Left kidney (tissue), 2 donors: ENCODE data around the gene NUP54. TPM values are rescaled to one million over a fixed set of nuclear protein-coding genes. Genes with fewer than 3 reads are reported as not detected.

Experiments used
- DNase-seq: peaks from one replicate; pipeline ENCODE4 v3.0.0-alpha.2; 2013
- polyA plus RNA-seq: library from polyadenylated mRNA; unstranded; fragments of 120-200 nt; gene quantifications from one replicate; pipeline ENCODE4 v1.2.1, GENCODE V29; 2013; ENCODE audit not compliant: insufficient read length

NUP54 gene
- polyA plus RNA-seq, 1 donor, result 93.6 TPM

GRCh38 chr4:76155979-76156378, 7.8 kb upstream of the NUP54 start:
- no peak for DNase-seq

GRCh38 chr4:76153356-76153755, 5.2 kb upstream of the NUP54 start:
- DNase-seq, result no peak

- peak; percentile 48 for DNase-seq
Measured at GRCh38 chr4:76147454-76148141, 599 bp downstream of the NUP54 start.

GRCh38 chr4:76144546-76144945, 3.7 kb downstream of the NUP54 start:
- no peak for DNase-seq

GRCh38 chr4:76141241-76141640, 7.0 kb downstream of the NUP54 start:
- no peak for DNase-seq

- no peak for DNase-seq
Measured at GRCh38 chr4:76127754-76128153, 20.4 kb downstream of the NUP54 start.

GRCh38 chr4:76125816-76126215, 22.4 kb downstream of the NUP54 start:
- DNase-seq, result no peak

- DNase-seq, result no peak
Measured at GRCh38 chr4:76120199-76120598, 28.0 kb downstream of the NUP54 start.

- no peak for DNase-seq
Measured at GRCh38 chr4:76117536-76117935, 30.7 kb downstream of the NUP54 start.

GRCh38 chr4:76116821-76117220, 31.4 kb downstream of the NUP54 start:
- no peak for DNase-seq

- no peak for DNase-seq
Measured at GRCh38 chr4:76108467-76109181, 39.6 kb downstream of the NUP54 start.

- DNase-seq, result no peak
Measured at GRCh38 chr4:76106442-76106841, 41.8 kb downstream of the NUP54 start.

GRCh38 chr4:76105652-76106051, 42.5 kb downstream of the NUP54 start:
- DNase-seq, result no peak

GRCh38 chr4:76096076-76096475, 52.1 kb downstream of the NUP54 start:
- no peak for DNase-seq

- no peak for DNase-seq
Measured at GRCh38 chr4:76095568-76095967, 52.6 kb downstream of the NUP54 start.

GRCh38 chr4:76091052-76091451, 57.1 kb downstream of the NUP54 start:
- no peak for DNase-seq

- DNase-seq, result no peak
Measured at GRCh38 chr4:76090241-76090691, 57.9 kb downstream of the NUP54 start.

- DNase-seq, result no peak
Measured at GRCh38 chr4:76088719-76089118, 59.5 kb downstream of the NUP54 start.

- DNase-seq, result peak; percentile 57
Measured at GRCh38 chr4:76087007-76087769, 61.0 kb downstream of the NUP54 start.

- DNase-seq, result no peak
Measured at GRCh38 chr4:76084542-76084941, 63.7 kb downstream of the NUP54 start.

- no peak for DNase-seq
Measured at GRCh38 chr4:76083386-76083988, 64.7 kb downstream of the NUP54 start.

- no peak for DNase-seq
Measured at GRCh38 chr4:76078033-76078613, 70.1 kb downstream of the NUP54 start.
